Colonic mucosa (tissue), 4 donors: ENCODE measurements around the gene ANKRD33. TPM values are rescaled to one million over a fixed set of nuclear protein-coding genes. Genes with fewer than 3 reads are reported as not detected.

Source experiments
- DNase-seq: peaks from one replicate; pipeline ENCODE4 v3.0.0-alpha.2; 2020
- H3K27ac ChIP-seq: fragments of 200-600 bp; one replicate; pipeline ENCODE4 v1.8.0; 2021
- H3K27me3 ChIP-seq: fragments of 200-600 bp; one replicate; pipeline ENCODE4 v1.8.0; 2021
- H3K36me3 ChIP-seq: fragments of 200-600 bp; one replicate; pipeline ENCODE4 v1.8.0; 2021
- H3K4me1 ChIP-seq: fragments of 200-600 bp; one replicate; pipeline ENCODE4 v1.8.0; 2021; ENCODE audit warnings: mild to moderate bottlenecking
- H3K4me3 ChIP-seq: fragments of 200-600 bp; one replicate; pipeline ENCODE4 v1.8.0; 2021
- H3K9ac ChIP-seq, 2 donors: one replicate each; pipeline ENCODE4 v1.7.0; 2013; ENCODE audit warnings: control low read depth in 2 of 2, low read depth in 2 of 2, low read length in 2 of 2
- H3K9me3 ChIP-seq: fragments of 200-600 bp; one replicate; pipeline ENCODE4 v1.8.0; 2021
- intact Hi-C: fragments of 100-400 bp; cut with DNase I; formaldehyde crosslinking; loops from one replicate; pipeline ENCODE4 v1.14.1; 2022
- total RNA-seq, 2 donors: library from RNA; stranded (reverse); fragmentation: NEBNext Ultra II Directional in 1 of 2; extraction: Animal tissue kit (Norgen Biotek cat#: 25700) in 1 of 2; gene quantifications; one replicate each; pipeline ENCODE4 v1.2.1, GENCODE V29; 2021
- TF ChIP-seq, protein P1 (sequence below): fragments of 200-600 bp; IDR thresholded peaks from one replicate; pipeline ENCODE4 v1.8.0; 2022; ENCODE audit warnings: antibody characterized with exemption, mild to moderate bottlenecking
- donor health status: healthy.
- donor health status: DM: no; HTN: no; CAD: no.
- donor health status: DM: no; HTN: no; CAD: no.

ANKRD33 gene
- total RNA-seq, 2 donors from 2014 or later = not detected

DNA sequence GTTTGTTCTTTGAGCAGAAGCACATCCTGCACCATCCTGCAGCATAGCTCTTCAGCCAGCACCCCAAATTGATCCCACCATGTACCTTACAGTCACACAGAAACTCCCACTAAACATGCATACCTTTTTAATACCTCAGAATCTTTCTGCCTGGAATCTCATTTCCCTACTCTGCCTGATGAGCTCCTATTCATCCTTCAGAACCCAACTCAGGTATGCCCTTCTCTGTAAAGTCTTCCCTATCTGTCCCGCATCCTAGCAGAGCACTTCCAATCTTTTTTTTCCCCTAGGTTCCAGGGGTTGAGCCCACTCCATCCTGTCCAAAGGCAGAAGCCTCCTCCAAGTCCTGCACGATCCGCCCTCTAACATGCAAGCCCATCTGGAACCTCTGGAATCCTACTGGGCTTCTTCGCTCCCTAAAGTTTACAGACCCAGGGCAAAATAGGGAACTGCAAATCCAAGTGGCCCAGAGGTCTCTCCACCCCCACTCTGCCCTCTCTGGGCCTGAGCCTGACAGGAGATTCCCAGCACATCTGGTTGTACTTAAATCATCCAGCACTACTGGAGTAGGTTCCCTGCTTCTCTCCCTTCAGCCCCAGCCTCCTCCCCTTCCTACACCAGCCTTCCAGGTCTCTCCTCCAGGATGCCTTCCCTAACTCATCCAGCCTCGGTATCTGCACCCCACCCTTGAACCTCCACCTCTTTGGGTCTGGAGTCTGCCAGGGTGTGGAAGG is 35.3 kb upstream of the ANKRD33 start:
- H3K9me3 ChIP-seq = no peaks in the 10 kb centered on the region
- no peak for DNase-seq
- no peaks in the 10 kb centered on the region for H3K36me3 ChIP-seq
- peaks cover 2% of the 10 kb centered on the region for H3K4me1 ChIP-seq
- intact Hi-C loops = no loop called here
- H3K27ac ChIP-seq = no peak overlapping the region
- peaks cover 13% of the 10 kb centered on the region for H3K27me3 ChIP-seq
- no peak overlapping the region for H3K9ac ChIP-seq
- TF ChIP-seq, protein P1, sequence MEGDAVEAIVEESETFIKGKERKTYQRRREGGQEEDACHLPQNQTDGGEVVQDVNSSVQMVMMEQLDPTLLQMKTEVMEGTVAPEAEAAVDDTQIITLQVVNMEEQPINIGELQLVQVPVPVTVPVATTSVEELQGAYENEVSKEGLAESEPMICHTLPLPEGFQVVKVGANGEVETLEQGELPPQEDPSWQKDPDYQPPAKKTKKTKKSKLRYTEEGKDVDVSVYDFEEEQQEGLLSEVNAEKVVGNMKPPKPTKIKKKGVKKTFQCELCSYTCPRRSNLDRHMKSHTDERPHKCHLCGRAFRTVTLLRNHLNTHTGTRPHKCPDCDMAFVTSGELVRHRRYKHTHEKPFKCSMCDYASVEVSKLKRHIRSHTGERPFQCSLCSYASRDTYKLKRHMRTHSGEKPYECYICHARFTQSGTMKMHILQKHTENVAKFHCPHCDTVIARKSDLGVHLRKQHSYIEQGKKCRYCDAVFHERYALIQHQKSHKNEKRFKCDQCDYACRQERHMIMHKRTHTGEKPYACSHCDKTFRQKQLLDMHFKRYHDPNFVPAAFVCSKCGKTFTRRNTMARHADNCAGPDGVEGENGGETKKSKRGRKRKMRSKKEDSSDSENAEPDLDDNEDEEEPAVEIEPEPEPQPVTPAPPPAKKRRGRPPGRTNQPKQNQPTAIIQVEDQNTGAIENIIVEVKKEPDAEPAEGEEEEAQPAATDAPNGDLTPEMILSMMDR = no peak
- no peak overlapping the region for H3K4me3 ChIP-seq

DNA sequence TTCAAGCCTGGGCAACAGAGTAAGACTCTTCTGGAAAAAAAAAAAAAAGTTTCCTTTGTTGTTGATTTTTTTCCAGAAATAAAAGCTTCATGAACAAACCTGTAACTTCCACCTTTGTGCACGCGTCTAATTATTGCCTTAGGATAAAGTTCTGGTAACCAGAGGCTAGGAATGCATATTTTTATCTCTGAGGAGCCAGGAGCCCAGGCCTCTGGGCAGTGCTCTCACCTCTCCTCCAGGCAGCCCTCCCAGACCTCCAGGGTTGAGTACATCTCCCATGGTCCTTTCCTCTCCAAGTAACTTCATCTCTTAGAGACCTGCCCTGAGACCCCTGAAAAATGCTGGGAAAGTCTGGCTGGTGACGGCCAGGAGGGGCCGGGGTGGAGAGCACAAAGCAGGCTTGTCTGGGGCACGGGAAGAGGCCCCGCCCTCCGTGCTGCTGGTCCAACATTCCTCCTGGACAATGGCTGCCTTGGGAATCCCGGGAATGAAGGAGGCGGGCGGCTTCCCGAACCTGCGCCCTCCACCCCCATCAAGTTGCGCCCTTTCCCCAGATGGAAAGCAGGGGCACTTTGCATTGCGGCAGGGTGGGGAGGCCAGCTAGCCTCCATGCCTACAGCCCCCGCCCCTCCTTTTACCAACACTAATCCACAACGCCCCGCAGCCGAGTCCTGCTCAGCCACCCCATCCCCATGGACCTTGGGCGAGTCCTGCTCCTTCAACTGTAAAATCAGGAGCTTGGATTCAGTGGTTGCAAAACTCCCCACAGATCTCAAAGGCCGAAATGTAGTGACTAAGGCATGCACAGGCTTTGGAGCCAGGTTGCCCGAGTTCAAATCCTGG is 32.1 kb upstream of the ANKRD33 start:
- no peaks in the 10 kb centered on the region for H3K27me3 ChIP-seq
- H3K36me3 ChIP-seq = no peaks in the 10 kb centered on the region
- no peak overlapping the region for H3K4me3 ChIP-seq
- no peak for DNase-seq
- H3K4me1 ChIP-seq = no peaks in the 10 kb centered on the region
- H3K27ac ChIP-seq = no peak overlapping the region
- intact Hi-C loops = no loop called here
- TF ChIP-seq, protein P1 = no peak
- no peaks in the 10 kb centered on the region for H3K9me3 ChIP-seq
- H3K9ac ChIP-seq = no peak overlapping the region

DNA sequence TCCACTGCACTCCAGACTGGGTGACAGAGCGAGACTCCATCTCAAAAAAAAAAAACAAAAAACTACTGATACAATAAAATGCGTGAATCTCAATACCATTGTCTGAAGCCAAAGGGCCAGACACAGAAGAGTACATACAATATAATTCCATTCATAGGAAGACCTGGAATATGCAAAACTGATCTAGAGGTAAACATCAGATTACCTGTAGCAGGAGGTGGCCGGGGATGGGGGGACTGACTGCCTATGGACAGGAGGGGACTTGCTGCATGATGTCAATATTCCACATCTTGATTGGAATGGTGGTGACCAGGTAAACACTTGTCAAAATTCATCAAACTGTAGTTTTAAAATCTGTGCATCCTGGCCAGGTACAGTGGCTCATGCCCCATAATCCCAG is 26.9 kb upstream of the ANKRD33 start:
- TF ChIP-seq, protein P1 = no peak
- no peak overlapping the region for H3K27ac ChIP-seq
- H3K4me3 ChIP-seq = no peak overlapping the region
- DNase-seq = no peak
- H3K9ac ChIP-seq = no peak overlapping the region
- H3K27me3 ChIP-seq = peaks cover 23% of the 10 kb centered on the region
- H3K4me1 ChIP-seq = peaks cover 6% of the 10 kb centered on the region
- intact Hi-C loops = no loop called here
- H3K36me3 ChIP-seq = no peaks in the 10 kb centered on the region
- no peaks in the 10 kb centered on the region for H3K9me3 ChIP-seq

DNA sequence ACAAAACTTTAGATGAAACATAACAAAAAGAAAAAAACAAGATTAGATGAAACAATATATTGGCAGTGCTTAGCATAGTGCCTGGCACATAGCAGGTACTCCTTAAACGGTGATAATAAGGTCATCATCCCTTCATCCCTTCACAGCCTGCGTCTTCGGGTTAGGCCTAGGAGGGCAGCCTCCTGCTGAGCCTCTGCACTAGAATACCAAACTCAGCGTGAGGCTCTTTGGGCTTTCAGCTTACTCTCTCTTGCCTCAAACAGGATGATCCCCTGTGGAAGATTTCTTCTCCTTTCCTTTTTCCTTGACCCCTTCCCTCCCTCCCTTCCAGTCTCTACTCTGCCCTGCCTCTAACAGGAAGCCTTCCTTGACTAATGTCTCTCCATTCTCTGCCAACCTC is 25.0 kb upstream of the ANKRD33 start:
- Histone ChIP-seq H3K27me3 (peaks cover 23% of the 10 kb centered on the region), H3K36me3 (no peaks in the 10 kb centered on the region), H3K9ac (no peak overlapping the region), H3K27ac (no peak overlapping the region), H3K4me1 (peaks cover 6% of the 10 kb centered on the region), H3K4me3 (no peak overlapping the region), H3K9me3 (no peaks in the 10 kb centered on the region)
- intact Hi-C loops = no loop called here
- TF ChIP-seq, protein P1 = no peak
- DNase-seq = no peak

DNA sequence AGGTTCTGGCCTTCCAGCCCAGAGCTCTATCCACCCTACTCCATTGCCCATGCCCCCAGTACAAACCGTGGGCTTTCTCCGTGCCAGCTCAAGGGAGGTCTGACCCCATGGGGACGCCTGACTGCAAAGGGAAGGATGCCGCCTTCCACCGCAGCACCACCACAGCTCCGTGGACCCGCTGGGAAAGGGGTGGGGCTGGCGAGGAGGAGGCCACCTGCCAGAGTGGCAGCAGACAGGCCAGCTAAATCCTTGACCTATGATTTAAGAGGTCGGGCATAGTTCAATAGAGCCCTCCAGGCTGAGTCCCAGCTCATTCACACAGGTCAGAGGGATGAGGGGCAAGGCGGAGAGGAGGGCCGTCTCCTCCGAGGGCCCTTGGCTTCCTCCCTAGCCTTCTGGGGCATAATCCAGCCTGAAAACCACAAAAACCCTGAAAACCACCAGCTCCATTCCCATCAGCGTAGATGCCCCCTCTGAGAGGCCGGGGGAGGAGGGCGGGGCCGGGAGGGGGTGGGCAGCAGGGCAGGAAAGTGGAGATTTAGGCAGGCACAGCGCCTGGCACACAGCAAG is 24.5 kb upstream of the ANKRD33 start:
- no peaks in the 10 kb centered on the region for H3K36me3 ChIP-seq
- no peak for DNase-seq
- H3K27me3 ChIP-seq = peaks cover 23% of the 10 kb centered on the region
- no peak overlapping the region for H3K9ac ChIP-seq
- peaks cover 6% of the 10 kb centered on the region for H3K4me1 ChIP-seq
- peak overlapping the region; percentile 28 for H3K4me3 ChIP-seq
- intact Hi-C loops = no loop called here
- H3K27ac ChIP-seq = no peak overlapping the region
- no peaks in the 10 kb centered on the region for H3K9me3 ChIP-seq
- TF ChIP-seq, protein P1 = no peak
